SHP77 treated with DMSO at 0.1 percent for 48 hours (cell line): ENCODE data around the gene ZNF613.
"Not testable (repeated sequence)": the region's sequence is repeated elsewhere in the genome, so short reads cannot be mapped to it uniquely, and the experiment has no call there.

Source experiments
- DNase-seq: peaks from one replicate; lab custom pipeline; 2025; lab: John Stamatoyannopoulos, UW

The ZNF613 gene

DNA sequence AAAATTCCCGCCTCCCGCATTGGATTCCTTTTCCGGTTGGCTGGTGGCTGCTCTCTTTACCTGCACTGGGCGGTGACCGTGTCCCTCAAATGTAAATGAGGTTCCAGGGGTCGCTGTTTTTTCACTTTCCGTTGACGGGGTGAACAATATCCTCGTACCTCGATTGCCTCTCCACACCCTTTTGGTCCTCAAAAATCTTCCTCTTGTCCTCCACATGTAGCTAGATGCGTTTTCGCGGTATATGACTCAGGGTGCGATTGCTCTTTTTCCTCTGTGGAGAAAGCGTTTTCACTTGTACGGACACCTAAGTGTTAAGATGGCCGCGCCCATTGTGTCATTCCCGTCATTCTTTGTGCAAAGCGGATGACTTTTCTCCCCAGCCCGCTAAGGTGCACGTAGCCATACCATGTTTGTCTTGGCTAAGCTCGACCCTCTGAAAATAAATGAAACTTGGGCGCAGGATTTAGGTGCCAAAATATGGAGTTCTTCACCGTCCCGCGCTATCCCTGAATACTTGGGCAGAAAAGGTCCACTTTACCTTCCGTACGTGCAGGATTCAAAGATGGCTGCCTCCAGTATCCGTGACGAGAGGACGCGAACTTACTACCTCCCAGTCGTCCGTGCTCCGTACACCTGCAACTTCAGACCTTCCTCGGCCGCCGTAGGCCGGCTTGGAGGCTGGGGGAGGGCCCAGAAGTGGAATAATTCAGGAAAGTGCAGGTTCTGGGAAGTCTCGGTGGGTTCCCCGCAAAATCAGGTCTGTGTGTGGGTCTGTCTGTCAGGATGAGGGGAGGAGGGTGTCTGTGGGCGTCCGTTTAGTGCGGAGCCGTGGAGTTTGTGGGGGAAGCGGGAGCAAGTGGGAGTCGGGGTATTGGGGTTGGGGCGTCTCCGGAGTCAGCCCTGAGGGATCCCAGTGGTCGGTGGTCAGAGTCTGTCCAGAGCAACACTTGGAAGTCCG lies at the start of gene ZNF613:
Gene ZNF613, plus strand, starts transcription at position 689 of the 958 bp plus-strand sequence. CDS start 8,749 bp downstream, outside the sequence.
- peak; percentile 82 for DNase-seq

DNA sequence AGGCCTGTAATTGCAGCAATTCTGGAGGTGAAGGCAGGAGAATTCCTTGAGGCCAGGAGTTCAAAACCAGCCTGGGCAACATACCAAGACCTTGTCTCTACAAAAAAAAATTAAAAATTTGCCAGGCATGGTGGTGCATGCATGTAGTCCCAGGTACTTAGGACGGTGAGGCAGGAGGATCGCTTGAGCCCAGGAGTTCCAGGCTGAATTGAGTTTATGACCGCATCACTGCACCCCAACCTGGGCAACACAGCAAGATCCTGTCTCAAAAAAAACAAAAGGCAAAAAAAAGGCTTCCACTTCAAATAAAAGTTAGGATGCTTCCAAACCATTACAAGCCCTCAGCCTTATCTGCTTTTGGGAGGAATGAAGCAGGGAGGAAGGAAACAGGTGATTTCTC lies 44.8 kb upstream of the ZNF613 start:
- DNase-seq, result no peak

DNA sequence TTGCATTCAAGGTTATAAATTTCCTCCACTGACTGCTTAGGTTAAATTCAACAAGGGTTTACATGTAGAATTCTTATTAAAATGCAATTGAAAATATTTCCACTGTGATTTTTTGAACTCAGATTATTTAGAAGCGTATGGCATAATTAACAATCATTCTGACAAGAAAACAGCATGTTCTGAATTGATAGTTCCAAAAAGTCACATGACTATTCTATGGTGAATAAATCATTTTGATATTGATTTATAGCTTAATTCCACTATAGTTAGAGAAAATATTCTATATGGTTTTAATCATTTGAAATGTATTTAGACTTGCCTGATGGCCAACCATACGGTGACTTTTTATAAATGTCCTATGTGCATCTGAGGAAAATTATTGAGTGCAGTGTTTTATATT lies 42.6 kb upstream of the ZNF613 start:
- no peak for DNase-seq

DNA sequence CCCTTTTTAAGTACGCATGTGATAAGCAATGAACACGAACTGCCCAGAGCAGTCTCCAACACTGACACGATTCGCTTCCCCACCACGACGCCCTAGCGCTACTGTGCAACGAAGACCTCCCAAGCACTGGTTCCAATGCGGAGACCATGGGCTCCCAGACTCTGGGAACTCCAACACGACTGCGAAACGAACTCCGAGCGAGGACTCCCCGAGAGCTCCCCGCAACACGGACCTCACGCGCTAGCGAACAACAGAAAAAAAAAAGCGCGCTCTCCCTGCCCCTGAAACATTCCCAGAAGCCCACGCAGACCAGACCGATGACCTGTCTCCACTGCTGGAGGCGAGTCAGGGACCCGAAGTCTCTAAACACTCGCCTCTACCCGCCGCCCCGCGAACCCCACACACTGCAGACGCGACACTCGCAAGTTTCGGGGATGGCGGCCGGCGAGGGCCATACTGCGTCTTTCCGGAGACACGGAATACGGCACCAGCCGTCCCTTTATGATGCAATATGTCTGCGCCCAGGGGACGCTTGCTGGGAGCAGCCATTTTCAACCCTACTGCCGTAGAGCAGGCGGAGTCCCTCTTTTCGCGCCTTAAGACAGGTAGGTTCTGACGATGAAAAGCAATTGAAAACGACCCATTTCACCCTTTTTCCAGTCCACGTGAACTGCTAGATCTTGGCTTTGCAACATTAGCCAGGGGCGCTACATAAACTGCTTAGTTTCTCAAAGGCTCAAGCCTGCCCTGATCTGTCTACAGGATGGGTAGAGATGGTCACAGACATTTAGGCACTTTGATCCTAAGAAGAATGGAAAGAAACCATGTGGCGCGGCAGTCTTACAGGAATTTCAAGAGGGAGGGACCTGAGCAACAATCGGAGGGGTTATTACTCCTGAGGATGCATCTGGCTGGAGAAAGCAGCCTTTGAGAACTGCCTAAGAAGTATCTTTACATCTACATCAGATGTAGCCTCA lies 39.5 kb upstream of the ZNF613 start, which contains the start of gene ZNF577:
Gene ZNF577, minus strand, starts transcription at position 430 of the 977 bp plus-strand sequence. CDS start 7,569 bp downstream, outside the sequence.
- no peak for DNase-seq

DNA sequence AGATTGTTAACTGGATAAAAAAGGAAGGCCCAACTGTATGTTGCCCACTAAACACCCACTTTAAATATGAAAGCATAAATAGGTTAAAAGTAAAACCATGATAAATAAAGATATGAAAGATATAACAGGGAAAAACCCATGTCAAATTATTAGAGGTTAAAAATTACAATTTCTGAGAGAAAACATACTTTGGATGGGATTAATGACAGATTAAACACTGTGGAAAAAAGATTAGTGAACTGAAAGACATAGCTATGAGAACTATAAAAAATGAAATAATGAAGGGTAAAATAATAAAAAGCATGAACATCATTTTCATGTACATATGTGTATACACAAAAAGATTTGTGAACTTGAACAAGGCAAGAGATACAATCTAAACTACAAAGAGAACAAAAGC lies 37.3 kb upstream of the ZNF613 start:
- no peak for DNase-seq

GRCh38 chr19:51891193-51891747 lies 36.0 kb upstream of the ZNF613 start:
- no peak for DNase-seq

DNA sequence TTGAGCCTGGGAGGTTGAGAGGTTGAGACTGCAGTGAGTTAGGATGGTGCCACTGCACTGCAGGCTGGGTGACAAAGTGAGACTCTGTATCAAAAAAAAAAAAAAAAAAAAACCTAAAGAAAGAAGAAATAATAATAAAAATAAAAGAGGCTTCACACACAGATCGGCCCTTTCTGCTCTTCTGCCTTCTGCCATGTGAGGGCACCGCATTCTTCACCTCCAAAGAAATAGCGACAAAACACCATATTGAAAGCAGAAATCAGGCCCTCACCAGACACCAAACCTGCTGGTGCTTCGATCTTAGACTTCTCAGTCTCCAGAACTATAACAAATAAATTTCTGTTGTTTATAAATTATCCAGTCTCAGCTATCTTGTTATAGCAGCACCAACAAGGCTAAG lies 25.4 kb upstream of the ZNF613 start:
- DNase-seq, result no peak

- DNase-seq, result no peak
Observed at GRCh38 chr19:51903192-51903591, 24.1 kb upstream of the ZNF613 start.

DNA sequence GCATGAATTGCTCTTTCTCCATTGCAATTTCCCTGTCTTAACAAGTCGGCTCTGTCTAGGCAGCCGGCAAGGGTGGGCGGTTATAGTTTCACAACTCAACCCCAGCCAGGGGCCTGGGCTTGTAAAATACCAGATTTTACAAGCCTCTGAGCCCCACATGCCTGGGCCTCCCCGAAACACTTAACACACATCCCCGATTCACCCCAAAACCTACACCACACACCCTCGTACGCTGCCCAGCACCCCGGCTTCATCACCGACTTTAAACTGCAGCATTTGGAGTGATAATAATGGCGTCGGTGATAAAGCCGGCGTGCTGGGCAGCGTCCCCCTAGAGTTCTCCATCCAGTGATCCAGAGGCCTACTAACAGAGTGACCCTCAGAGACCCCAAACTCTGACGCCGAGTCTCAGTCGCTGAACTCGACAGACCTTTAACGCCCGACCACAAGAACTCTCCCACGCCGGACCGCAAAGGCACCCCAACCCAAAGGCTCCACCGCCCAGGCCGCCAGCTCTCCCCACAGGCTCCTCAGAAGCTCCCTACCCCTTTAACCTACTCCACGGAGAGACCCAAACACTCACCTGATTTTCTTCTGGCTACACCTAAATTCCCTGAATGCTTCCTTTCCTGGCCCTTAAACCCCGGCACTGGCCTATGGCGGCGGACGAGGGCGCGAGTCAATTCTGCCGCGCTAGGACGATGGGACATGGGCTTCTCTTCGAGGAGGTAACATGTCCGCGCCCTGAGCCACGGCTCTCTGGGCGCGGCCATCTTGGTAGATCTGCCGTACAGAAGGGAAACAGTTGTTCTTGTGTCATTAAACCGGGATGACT lies 22.7 kb upstream of the ZNF613 start, which contains the start of gene ZNF649:
Gene ZNF649, minus strand, starts transcription at position 687 of the 835 bp plus-strand sequence. CDS start 4,910 bp downstream, outside the sequence.
- no peak for DNase-seq

- DNase-seq, result no peak
Observed at GRCh38 chr19:51905206-51905605, 22.1 kb upstream of the ZNF613 start.

DNA sequence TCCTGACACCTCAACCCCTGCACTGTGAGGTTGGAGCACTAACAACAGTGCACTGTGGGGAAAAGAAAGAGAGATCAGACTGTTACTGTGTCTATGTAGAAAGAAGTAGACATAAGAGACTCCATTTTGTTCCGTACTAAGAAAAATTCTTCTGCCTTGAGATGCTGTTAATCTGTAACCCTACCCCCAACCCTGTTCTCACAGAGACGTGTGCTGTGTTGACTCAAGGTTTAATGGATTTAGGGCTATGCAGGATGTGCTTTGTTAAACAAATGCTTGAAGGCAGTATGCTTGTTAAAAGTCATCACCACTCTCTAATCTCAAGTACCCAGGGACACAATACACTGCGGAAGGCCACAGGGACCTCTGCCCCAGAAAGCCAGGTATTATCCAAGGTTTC lies 21.6 kb upstream of the ZNF613 start:
- DNase-seq, result not testable (repeated sequence)

DNA sequence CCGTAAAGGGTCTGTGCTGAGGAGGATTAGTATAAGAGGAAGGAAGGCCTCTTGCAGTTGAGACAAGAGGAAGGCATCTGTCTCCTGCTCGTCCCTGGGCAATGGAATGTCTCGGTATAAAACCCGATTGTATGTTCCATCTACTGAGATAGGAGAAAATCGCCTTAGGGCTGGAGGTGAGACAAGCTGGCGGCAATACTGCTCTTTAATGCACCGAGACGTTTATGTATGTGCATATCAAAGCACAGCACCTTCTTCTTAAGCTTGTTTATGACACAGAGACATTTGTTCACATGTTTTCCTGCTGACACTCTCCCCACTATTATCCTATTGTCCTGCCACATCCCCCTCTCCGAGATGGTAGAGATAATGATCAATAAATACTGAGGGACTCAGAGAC lies 21.2 kb upstream of the ZNF613 start:
- not testable (repeated sequence) for DNase-seq

DNA sequence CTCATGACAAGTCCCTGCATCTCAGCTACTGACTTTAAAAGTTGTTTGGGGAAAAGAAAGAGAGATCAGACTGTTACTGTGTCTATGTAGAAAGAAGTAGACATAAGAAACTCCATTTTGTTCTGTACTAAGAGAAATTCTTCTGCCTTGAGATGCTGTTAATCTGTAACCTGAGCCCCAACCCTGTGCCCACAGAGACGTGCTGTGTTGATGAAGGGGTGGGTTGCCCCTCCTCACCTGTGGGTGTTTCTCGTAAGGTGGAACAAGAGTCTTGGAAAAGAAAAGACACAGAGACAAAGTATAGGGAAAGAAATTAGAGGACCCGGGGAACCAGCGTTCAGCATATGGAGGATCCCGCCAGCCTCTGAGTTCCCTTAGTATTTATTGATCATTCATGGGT lies 19.3 kb upstream of the ZNF613 start:
- not testable (repeated sequence) for DNase-seq

DNA sequence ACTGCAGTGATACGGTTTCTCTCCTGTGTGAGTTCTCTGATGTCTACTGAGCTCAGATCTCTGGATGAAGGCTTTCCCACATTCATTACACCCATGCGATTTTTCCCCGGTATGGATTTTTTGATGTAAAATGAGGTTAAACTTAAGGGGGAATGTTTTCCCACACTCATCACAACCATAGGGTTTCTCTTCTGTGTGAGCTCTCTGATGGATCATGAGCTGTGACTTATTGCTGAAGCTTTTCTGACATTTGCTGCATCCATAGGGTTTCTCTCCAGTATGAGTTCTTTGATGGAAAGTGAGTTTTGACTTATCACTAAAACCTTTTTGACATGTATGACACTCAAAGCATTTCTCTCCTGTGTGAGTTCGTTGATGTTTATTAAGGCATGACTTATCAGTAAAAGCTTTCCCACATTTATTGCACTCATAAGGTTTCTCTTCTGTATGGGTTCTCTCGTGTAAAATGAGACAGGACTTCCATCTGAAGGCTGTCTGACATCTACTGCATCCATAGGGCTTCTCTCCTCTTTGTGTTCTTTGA lies 11.9 kb upstream of the ZNF613 start:
- no peak for DNase-seq

- DNase-seq, result no peak
Observed at GRCh38 chr19:51916167-51916566, 11.1 kb upstream of the ZNF613 start.

- DNase-seq, result no peak
Observed at GRCh38 chr19:51919606-51920005, 7.7 kb upstream of the ZNF613 start.

- no peak for DNase-seq
Observed at GRCh38 chr19:51921949-51922348, 5.3 kb upstream of the ZNF613 start.

- no peak for DNase-seq
Observed at GRCh38 chr19:51926426-51926783, 867 bp upstream of the ZNF613 start.

DNA sequence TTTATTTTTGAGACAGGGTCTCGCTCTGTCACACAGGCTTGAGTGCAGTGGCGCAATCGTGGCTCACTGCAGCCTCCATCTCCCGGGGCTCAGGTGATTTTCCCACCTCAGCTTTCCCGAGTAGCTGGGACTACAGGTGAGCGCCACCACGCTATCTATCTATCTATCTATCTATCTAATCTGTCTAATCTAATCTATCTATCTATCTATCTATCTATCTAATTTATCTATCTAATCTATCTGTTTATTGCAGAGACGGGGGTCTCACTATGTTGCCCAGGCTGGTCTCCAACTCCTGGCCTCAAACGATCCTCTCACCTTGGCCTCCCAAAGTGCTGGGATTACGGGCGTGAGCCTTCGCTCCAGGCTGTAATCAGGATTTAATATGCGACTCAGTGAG lies 587 bp downstream of the ZNF613 start:
- DNase-seq, result no peak

GRCh38 chr19:51931921-51932320 lies 4.6 kb downstream of the ZNF613 start:
- DNase-seq, result no peak

GRCh38 chr19:51938936-51939335 lies 11.7 kb downstream of the ZNF613 start:
- DNase-seq, result no peak
